VCaP (cell line): ENCODE measurements around the gene FRAS1.

Source experiments
- H3K27ac ChIP-seq: fragments of 450-650 bp; 2 replicates; pipeline ENCODE4 v1.5.1; 2017
- CTCF ChIP-seq: fragments of 450-650 bp; conservative IDR thresholded peaks from 2 replicates; pipeline ENCODE4 v1.5.1; 2017; ENCODE audit warnings: mild to moderate bottlenecking, moderate library complexity

Gene FRAS1

GRCh38 chr4:78410225-78410624 lies 353.1 kb downstream of the FRAS1 start:
- no peak for TF ChIP-seq CTCF
- no peak overlapping the region for H3K27ac ChIP-seq

DNA sequence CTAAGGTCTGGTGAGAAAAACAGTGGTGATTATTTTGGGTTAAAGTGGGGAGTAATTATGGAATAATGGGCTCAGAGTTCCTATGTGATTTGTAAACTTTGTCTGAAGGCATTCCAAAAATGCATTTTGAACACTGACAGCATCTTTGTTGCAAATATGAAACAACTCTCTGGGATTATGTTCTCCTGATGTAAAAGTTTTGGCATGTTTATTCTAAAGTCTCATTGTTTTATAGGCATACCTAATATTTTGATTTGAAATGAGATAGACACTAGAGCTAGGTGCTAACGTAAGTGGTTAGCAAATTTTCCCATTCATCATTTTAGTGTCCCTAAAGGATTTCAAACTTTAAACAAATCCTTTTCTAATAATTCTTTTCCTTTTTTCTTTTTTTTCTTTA lies 353.6 kb downstream of the FRAS1 start:
- H3K27ac ChIP-seq, result no peak overlapping the region
- no peak for TF ChIP-seq CTCF

- H3K27ac ChIP-seq, result no peak overlapping the region
- TF ChIP-seq CTCF, result no peak
These were observed 357.0 kb downstream of the FRAS1 start for GRCh38 chr4:78414116-78414515.

GRCh38 chr4:78417603-78418002 lies 360.5 kb downstream of the FRAS1 start:
- no peak for TF ChIP-seq CTCF
- no peak overlapping the region for H3K27ac ChIP-seq

GRCh38 chr4:78418406-78418805 lies 361.3 kb downstream of the FRAS1 start:
- no peak for TF ChIP-seq CTCF

DNA sequence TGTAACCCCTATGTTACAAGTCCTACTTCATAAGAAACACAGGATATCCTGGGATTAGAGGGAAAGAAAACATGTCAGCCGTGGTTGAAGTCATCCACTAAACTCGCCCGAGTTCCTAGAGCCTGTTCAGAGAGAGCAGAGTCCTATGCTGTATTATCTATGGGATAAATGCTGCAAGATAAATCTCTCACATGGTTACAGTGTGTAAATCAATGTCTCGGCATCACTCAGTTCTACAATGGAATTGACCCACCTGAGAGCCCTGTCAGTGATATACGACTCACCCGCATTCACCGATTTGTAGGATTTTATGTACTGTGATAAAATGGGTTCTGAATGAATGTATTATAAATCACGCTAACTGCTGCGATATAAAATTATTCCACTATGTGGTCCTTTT lies 366.7 kb downstream of the FRAS1 start:
- no peak overlapping the region for H3K27ac ChIP-seq
- TF ChIP-seq CTCF, result no peak

More at GRCh38 chr4:78418406-78418805, 361.3 kb downstream of the FRAS1 start:
- H3K27ac ChIP-seq, result no peak overlapping the region

DNA sequence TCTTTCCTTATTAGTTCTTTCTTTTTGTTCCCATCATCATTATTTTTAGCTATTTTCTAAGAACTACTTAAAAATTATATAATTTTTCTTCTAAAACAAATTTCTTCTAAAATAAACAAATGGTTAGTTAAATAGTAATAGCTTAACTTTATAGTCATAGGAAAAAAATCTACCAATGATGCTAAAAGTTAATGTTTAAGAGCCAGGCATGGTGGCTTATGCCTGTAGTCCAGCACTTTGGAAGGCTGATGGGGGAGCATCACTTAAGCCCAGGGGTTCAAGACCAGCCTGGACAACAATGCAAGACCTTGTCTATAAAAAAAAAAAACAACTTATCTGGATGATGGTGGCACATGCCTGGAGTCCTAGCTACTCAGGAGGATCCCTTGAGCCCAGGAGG lies 367.3 kb downstream of the FRAS1 start:
- no peak overlapping the region for H3K27ac ChIP-seq
- TF ChIP-seq CTCF, result no peak

GRCh38 chr4:78426972-78427371 lies 369.8 kb downstream of the FRAS1 start:
- TF ChIP-seq CTCF, result no peak

More at GRCh38 chr4:78426972-78427371, 369.8 kb downstream of the FRAS1 start:
- H3K27ac ChIP-seq, result no peak overlapping the region
